Stimulated activated CD8-positive, alpha-beta memory T cell treated with anti-CD3 and anti-CD28 coated beads, Interleukin-7, amount 100 ng/mL, for 48 hours (primary cell): Measurements from ENCODE around the gene NXT1.

Experiments used
- DNase-seq, 2 donors: peaks; one replicate each; pipeline ENCODE4 v3.0.0-alpha.2; 2020; ENCODE audit warnings: low read depth in 1 of 2; ENCODE audit errors: extremely low read depth in 1 of 2

The NXT1 gene

DNA sequence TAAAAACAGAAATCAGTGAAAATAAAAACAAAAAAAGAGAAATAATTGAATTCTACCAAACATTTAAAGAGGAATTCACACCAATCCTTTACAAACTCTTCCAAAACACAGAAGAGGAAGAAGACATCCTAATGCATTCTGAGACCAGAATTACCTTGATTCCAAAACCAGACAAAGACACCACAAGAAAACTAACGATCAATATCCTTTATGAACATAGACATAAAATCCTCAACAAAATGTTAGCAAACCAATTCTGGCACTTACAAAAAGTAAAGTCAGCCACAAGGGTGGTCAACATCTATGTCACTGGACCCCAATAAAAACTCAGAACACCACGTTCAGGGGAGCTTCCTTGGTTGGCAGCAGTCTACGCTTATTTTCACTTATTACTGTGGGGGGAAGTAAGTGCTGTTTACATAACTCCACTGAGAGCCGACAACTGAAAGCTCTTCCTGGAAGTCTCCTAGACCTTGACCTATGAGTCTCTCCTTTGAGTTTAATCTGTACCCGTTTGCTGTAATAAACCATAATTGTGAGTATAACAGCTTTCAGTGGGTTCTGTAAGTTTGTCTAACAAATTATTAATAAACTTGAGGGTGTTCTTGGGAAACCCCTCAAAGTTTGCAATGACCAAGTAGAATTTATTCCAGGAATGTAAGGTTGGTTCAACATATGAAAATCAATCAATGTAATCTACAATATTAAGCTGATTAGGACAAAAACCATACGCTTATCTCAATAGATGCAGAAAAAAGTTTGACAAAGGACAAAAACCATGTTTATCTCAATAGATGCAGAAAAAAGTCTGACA lies 35.9 kb downstream of the NXT1 start:
- DNase-seq: no peak

DNA sequence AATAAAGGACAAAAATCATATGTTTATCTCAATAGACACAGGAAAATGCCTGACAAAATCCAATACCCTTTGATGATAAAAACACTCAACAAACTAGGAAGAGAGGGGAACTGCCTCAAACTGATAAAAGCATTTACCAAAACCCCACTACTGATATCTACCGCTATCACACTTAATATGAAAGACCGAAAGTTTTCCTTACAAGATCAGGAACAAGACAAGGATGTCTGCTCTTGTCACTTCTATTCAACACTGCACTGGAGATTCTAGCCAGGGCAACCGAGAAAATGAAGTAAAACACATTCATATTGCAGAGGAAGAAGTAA lies 36.5 kb downstream of the NXT1 start:
- DNase-seq: no peak

- no peak for DNase-seq
Measured at GRCh38 chr20:23390091-23390774, 39.6 kb downstream of the NXT1 start.

GRCh38 chr20:23391707-23392310 lies 41.2 kb downstream of the NXT1 start:
- DNase-seq: no peak

GRCh38 chr20:23393996-23394775 lies 43.6 kb downstream of the NXT1 start:
- no peak for DNase-seq

DNA sequence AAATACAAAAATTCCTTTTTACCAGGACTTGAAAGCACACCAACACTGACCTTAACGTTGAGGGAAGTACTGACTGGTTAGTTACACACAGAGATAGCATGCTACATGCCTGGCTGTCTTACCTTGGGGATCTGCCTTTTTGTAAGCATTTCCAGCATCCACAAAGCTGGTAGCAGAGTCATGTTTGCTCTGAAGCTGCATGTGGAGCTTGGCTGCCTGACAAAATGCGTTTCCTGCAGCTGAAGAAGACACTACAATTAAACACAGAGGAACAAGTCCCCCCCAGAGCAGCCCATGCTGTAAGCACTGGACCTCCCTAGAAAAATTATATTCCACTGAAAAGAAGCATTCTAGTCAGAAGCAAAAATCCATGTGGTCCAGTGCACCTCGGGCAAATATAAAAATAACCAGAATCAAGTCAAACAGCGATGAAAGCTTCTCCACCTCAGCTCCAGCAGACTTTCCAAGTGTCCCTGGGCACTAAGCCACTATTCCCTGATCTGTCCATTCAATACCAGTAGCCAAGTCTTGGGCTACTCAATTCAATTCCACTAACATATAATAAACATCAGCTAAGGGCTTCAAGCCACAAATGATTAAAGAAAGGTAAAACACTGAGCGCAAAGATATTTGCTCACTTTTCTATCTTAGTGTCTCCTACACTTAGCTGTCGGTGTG lies 46.5 kb downstream of the NXT1 start:
- no peak for DNase-seq

GRCh38 chr20:23397961-23398360 lies 47.4 kb downstream of the NXT1 start:
- no peak for DNase-seq

DNA sequence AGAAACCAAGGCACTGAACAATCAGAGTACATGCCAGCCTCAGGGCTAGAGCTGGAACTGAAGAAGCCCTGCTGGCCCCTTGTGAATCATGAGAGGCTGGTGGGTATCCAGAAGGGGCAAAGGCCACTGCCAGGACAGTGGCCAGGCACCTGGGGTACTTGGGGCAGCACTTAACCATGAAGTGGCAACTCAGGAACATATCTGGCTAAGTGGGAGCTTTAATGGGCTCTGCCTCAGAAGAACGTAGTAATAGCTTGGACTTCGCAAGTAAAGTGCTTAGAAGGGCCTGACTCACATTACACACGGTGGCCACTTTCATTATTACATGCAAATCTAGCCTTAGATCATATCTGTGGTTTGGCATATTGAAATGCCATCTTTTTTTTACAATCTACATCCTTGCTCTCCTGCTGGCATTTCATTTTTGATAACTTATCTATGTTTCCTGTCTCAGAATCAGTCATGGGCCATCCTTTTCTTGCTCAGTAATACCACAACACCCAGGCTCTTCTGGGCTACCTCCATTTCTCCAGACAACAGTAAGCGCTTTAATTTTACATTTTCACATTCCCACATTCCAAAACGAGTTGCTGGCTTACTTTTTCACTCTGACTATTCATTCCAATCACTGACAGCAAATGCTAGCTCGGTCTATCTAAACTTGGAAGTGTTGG lies 49.1 kb downstream of the NXT1 start:
- DNase-seq: no peak

DNA sequence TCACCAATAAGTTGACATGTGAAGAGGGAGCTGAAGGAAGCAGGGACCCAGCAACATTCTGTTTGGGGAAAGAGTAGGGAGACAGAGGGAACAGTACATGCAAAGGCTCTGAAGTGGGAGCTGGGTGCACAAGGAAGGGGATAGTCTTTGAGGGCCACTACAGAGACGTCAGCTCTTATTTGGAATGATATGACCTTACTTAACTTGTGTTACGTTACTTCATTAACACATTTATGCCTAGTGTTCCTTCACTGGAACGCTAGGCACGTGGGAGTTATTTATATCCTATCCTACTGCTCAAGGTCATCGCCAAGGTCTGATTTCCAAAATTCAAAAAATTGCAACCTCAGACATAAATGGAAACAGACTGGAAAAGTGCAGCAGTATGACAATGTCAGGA lies 50.5 kb downstream of the NXT1 start:
- no peak for DNase-seq

GRCh38 chr20:23403751-23404150 lies 53.2 kb downstream of the NXT1 start:
- DNase-seq: no peak

DNA sequence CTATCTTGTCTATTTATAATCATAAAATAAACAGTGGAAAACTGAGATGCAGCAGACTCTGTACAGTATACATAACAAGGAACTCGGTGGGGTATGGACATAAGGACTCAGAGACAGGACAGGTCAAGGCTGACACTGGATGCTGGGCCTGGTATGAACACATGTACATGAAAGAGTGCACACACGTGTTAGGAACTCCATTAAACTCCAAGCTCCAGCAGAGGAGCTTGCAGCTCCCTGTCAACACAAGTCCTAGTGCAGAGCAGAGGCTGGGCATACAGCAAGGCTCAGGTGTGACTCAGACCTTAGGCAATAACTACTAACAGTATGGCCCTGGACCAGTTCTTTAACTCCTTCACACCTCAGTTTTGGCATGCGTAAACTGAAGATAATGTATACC lies 53.6 kb downstream of the NXT1 start:
- DNase-seq: no peak
